GM21447 (cell line): ENCODE data around the gene RASIP1.
"Not testable (repeated sequence)": the region's sequence is repeated elsewhere in the genome, so short reads cannot be mapped to it uniquely, and the experiment has no call there.

Experiments used
- ATAC-seq: cut with Tn5 transposase; IDR thresholded peaks from one replicate; pipeline ENCODE4 v1.9.1; 2021; ENCODE audit not compliant: unreplicated experiment

Gene RASIP1

DNA sequence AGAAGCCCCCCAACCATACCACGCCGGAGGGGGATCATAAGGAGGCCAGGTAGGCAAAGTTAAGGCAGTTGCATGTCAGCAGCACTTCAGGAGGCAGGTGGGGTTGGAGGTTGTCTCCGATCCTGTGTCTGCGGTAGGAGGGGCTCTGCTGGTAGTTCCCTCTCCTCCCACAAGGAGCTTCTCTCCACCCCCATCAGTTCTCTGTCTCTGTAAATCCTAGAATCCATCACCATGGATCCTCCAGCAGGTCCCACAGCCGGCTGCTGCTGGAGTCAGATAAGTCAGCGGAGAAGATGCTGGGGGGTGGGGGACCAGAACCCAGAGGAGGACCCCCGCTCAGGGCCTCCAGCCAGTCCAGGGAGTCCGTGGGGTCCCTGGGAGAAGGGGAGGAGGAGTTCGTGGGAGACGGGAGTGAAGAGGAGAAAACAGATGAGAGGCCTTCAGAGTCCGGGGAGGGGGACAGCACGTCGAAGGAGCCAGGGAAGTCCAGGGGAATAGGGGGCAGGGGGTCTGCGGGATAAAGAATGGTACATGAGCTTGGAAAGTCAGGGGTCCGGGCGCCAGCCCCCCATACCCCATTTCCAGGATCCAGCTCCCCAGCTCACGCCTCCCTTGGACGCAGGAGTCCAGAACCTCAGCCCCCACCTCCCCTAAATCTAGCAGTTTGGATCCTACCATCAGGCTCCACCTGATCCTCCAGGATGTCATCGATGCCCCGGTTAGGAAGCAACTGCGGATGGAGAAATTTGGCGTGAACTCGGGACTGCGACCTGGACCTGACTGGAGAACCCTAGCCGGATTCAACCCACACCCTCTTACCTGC lies 27.2 kb downstream of the RASIP1 start:
- no peak for ATAC-seq

DNA sequence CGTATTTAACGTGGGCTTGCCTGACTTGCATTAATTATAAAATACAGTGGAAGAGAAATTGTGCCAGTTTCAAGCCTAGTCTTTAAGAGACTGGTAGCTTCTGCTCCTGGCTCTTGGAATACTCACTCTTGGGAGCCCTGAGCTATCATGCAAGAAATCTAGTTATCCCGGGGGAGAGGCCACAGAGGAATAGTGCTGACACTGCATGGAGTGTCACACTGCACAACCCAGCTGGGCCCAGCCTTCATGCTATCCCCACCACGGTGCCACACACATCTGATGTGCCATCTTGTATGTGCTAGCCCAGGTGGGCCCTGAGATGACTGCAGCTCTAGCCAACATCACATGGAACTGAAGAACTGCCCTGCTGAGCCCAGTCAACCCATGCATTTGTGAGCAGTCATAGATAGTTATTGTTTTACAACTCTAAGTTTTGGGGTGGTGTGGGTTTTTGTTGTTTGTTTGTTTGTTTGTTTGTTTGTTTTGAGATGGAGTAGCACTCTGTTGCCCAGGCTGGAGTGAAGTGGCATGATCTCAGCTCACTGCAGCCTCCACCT lies 29.2 kb downstream of the RASIP1 start:
- no peak for ATAC-seq

DNA sequence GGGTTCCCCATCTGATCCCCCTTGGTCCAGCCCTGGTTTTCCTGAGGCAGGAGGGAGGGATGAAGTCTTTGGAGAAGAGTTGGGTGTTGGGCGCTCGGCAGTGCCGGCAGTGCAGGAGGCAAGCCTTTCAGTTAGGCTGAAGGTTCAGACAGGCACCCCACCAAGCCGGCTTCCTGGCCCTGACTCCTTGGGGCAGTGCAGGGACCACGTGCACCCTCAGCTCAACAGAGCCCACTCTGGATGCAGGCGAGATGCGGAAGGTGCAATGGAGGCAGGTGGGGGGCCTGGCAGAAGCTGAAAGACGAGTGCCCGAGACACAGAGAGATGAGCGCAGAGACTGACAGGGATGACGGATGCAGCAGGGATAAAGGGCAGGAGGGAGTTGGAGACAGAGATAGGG lies 31.9 kb downstream of the RASIP1 start:
- ATAC-seq: no peak

DNA sequence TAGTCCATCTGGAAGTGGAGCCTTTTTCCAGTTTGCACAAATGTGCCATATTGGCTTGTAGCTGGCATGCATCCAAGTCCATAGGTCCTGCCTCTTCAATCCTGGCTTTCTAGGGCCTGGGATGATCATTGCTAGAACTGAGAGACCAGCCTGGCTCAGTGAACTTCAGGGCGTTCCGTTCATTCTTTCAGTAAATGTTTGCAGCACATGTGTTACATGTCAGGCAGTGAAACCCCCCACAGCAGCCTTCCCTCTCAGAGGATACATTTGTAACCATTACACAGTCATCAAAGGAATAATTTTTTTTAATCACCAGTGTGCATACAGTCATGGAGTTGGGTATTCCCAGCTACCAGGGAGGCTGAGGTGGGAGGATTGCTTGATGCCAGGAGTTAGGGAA lies 35.0 kb downstream of the RASIP1 start:
- ATAC-seq: no peak

DNA sequence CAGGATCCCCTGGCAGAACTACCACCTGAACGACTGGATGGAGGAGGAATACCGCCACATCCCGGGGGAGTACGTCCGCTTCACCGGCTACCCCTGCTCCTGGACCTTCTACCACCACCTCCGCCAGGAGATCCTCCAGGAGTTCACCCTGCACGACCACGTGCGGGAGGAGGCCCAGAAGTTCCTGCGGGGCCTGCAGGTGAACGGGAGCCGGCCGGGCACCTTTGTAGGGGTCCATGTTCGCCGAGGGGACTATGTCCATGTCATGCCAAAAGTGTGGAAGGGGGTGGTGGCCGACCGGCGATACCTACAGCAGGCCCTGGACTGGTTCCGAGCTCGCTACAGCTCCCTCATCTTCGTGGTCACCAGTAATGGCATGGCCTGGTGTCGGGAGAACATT lies 37.1 kb downstream of the RASIP1 start:
- ATAC-seq: no peak

DNA sequence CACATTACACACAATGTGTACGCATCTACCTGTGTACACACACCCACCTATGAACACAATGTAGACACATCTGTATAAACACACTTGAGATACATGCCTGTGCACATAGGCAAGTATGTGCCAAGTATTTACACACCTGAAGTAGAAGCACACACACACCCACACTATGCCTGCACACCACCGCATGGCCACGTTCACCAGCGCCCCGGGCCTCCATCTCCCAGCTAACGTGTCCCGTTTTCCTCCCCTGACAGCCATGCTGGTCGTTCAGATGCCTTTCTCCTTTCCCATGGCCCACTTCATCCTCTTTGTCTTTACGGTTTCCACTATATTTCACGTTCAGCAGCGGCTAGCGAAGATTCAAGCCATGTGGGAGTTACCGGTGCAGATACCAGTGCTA lies 37.7 kb downstream of the RASIP1 start:
- no peak for ATAC-seq

DNA sequence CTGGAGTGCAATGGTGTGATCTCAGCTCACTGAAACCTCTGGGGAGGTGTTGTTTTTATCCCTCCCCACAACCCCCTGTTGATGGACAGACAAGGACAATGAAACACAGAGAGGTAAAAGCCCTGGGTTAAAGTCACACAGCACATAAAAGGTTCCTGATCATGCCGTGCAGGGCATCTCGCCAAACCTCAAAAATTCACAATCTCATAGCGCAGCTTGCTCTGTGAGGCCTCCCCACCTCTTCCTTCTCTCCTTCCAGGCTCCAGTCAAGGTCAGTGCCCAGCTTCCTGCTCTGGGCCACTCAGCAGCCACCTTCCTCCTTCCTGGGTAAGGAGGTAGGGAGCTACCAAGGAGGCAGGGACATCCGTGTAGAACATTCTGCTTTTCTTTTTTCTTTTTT lies 42.4 kb downstream of the RASIP1 start:
- no peak for ATAC-seq

DNA sequence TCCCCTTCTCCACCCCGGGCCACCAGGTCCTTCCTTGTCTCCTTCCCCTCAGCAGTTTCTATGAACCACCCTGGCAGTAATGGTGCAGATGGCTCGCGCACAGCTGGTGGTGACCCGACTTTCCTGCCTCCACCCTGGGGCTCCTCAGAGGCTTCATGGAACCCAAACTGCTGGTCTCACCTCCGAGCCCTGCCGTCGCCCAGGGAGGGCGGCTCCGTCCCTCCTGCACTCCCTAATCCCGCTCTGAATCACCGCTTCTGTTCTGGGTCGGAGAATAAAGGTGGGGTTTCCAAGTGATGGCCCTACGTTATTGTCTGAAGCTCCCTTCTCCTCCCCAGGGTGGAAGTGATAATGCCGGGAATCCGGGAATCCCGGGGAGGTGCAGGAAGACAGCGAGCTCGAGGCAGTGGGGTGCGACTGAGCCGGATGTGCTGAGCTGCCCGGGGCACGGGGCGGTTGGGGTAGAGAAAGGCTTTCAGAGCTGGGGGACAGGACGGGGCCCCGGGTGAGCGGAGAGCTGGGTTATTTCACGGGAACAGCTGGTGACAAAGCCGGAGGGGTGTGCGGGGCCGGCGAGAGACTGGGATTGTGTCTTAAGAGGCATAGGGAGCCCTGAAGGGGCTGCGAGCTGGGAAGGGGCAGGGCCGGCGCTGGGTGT lies 43.9 kb downstream of the RASIP1 start:
- ATAC-seq: no peak

DNA sequence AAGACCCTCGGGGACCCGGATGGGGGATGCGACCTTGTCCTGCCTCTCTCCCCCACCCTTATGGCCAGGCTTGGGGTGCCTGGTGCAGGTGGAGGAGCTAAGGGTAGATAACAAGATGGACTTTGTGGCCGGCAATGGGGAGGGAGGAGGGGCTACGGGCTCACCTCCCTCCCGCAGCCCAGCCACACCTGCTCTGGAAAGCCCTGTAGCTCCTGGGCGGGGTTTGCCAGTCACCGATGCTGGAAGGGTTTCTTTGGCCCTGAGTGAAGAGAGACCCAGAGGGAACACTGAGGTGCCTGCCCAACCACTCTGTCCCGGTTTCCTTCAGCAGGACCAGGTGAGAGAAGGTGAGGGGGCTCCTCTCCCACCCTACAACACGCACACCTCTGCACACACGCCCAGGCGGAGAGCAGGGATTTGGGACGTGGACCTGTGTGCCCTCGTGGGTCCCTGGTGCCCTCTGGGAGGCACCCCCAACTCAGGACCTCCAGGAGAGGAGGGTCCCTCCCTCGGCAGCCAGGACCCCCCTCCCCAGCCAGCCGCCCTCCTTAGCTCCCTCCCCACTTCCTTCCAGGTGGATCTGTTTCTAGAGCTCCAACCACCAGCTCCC lies 44.6 kb downstream of the RASIP1 start, which contains the start of gene FUT2:
Gene FUT2 (plus strand): TSS at position 229 of the 610 bp plus-strand sequence. CDS start 6,986 bp downstream, outside the sequence.
- no peak for ATAC-seq

DNA sequence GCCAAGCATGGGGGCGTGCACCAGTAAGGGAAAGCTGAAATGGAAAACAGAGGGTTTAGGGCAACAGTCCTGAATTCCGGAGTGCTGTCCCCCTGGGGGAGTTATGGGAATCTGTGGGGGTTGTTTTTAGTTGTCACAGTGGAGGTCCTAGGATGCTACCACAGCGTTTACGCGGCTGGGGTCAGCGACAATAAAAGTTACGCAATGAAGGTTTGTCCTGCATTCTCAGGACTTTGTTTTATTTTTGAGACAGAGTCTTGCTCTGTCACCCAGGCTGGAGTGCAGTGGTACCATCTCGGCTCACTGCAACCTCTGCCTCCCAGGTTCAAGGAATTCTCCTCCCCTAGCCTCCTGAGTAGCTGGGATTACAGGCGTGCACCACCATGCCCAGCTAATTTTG lies 46.8 kb downstream of the RASIP1 start:
- ATAC-seq: not testable (repeated sequence)

DNA sequence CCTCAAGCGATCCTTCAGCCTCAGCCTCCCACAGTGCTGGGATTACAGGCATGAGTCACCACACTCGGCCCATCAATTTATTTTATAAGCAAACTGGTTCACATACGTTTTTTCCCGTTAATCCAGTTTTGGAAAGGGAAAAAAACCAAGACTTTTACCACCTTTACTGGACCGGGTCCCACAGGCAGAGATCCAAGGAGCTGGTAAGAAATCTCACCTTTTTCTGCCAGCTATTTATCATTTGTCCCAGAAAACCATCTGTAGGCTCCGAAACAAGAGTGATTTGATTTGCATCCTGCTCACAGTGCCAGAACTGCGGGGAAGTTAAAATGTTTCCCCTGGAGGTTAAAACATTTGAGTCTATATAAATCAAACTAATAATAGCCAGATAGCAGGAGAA lies 51.0 kb downstream of the RASIP1 start:
- no peak for ATAC-seq

DNA sequence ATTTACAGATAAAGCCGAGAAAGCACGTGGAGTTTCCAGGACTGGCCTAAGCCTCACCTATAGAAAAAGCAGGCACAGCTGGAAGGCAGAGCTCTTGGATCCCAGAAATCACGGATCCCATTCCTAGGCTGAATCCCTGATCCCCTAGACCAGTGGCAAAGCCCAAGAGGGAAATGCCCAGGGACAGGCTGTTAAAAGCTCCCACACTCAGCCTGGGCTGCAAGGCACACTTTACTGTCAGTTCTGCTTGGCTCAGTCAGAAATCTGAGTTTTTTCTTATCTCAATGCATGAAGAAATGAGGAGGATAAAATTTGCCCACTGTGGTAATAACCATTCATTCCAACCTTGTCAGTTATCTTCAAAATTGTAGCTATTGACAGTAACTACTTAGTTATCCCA lies 52.6 kb downstream of the RASIP1 start:
- no peak for ATAC-seq

DNA sequence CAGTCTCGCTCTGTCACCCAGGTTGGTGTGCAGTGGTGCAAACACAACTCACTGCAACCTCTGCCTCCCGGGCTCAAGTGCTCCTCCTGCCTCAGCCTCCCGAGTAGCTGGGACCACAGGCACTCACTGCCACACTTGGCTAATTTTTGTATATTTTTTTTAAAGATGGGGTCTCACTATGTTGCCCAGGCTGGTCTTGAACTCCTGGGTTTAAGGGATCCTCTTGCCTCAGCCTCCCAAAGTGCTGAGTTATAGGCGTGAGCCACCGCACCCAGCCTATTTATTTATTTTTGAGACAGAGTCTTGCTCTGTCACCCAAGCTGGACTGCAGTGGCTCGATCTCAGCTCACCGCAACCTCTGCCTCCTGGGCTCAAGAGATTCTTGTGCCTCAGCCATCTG lies 53.8 kb downstream of the RASIP1 start:
- not testable (repeated sequence) for ATAC-seq

DNA sequence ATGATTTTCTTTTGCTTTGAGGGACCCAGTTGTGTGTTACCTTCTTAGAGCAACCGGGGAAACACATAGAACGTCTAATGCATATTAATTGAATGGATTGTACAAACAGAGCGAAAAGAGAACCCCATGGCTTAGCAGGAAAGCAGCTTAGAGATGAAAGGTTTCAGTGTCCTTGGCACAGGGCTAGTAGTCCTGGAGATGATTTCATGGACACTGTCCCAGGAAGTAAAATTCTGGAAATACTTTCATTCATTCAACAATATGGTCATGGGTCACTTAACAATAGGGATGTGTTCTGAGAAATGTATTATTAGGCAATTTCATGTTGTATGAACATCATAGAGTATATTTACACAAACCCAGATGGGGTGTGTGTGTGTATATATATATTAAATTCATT lies 54.3 kb downstream of the RASIP1 start:
- no peak for ATAC-seq

DNA sequence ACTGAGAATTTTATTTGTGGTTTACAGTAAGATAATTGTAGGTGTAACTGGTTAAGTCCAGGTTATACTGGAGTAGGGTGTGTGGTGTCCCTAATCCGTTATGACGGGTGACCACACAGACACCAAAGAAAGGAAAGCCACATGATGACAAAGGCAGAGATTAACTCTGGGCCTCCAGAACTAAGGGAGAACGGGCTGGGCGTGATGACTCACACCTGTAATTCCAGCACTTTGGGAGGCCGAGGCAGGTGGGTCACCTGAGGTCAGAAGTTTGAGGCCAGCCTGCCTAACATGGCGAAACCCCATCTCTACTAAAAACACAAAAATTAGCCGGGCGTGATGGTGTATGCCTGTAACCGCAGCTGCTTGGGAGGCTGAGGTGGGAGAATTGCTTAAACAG lies 54.8 kb downstream of the RASIP1 start:
- ATAC-seq: no peak

DNA sequence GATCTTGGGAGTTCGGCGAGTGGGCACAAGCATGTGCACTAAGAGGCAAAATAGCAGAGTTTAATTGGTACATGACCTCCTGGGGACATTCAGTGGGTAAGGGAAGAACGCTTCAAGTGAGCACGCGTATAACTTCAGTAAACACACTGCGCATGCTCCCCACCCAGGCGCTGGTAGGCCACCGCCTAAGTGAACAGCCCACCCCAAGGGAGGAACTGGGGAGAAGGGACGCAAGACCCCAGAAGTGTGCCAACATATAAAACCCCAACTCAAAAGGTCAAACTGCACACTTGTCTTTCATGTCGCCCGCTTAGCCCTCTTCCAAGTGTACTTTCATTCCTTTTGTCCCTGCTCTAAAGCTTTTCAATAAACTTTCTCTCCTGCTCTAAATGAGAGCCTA lies 57.1 kb downstream of the RASIP1 start:
- ATAC-seq: no peak

DNA sequence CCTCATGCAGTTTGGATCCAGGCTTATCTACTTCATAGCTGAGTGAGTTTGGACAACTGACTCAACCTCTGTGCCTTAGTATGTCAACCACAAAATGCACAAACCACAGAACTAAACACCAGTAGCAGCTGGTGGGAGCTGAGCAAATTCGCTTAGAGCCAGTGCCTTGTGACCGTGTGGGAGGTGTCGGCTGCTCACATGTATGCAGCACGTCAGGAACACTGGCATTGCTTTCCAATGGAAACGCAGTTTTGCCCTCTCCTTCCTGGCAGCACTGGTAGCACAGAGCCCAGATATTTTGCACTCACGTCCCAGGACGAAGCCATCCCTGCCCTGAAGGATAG lies 59.3 kb downstream of the RASIP1 start:
- no peak for ATAC-seq

DNA sequence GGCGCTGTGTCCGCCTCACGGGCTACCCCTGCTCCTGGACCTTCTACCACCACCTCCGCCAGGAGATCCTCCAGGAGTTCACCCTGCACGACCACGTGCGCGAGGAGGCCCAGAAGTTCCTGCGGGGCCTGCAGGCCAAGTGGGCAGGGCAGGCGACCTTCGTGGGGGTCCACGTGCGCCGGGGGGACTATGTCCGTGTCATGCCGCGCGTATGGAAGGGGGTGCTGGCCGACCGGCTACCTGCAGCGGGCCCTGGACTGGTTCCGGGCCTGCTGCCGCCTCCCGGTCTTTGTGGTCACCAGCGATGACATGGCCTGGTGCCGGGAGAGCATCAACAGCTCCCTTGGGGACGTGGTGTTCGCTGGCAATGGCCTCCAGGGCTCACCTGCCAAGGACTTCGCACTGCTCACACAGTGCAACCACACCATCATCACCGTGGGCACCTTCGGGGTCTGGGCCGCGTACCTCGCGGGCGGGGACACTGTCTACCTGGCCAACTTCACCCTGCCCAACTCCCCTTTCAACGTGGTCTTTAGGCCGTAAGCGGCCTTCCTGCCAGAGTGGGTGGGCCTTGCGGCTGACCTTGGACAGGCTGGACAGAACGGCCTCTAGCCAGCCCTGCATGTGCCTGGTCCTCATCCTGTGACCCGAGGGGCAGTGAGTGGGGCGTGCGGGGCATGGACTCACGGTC lies 59.8 kb downstream of the RASIP1 start:
- ATAC-seq: no peak

DNA sequence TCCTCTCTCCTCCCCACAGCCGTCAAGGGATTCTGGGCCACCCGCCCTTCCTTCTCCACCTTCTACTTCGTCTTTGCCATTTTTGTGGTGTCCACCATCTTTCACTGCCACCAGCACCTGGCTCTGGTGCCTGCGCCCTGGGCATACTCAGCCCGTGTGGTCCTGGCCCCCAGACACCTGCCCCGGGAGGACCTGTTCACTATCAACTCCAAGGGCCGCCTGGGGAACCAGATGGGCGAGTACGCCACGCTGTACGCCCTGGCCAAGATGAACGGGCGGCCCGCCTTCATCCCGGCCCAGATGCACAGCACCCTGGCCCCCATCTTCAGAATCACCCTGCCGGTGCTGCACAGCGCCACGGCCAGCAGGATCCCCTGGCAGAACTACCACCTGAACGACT lies 60.4 kb downstream of the RASIP1 start:
- ATAC-seq: not testable (repeated sequence)

DNA sequence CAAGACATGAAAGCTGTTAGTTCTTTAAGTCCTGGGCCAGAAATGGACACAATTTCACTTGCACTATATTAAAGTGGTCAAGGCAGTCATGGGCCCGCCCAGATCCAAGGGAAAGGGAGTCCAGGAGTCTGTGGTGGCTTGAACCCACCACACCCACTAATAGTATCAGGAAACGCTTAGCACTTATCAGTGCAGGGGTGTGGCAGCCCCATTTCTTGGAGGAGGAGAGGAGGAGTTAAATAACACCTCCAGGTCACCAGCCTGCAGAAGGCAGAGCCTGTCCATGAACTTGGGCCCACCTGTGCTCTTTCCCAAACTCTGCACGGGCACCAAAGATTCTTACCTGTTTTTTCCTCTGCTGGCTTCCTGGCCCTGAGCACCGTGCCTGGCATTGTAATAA lies 62.2 kb downstream of the RASIP1 start:
- no peak for ATAC-seq

DNA sequence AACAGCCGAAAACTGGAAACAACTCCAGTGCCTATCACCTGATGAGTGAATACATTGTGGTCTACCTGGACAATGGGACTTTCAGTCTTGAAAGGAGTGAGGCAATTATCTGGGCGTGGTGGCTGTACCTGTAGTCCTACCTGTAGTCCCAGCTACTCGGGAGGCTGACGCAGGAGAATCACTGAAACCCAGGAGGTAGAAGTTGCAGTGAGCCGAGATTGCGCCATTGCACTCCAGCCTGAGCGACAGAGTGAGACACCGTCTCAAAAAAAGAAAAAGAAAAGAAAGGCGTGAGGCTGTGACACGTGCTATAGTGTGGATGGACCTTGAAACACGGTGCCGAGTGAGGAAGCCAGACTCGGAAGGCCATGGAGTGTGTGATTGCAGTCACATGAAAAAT lies 63.5 kb downstream of the RASIP1 start:
- ATAC-seq: no peak
